Endothelial cell of umbilical vein (primary cell): Measurements from ENCODE around the gene JAKMIP3. TPM values are rescaled to one million over a fixed set of nuclear protein-coding genes. Genes with fewer than 3 reads are reported as not detected.

Experiments used
- Bru-seq: library from RNA; stranded (reverse); fragments of 400-500 nt; gene quantifications from one replicate; lab custom pipeline; 2021; lab: Mats Ljungman, UMichigan
- BruChase-seq, 2 experiments: library from RNA; stranded (reverse); fragments of 400-500 nt; gene quantifications; one replicate each; lab custom pipeline; 2021; lab: Mats Ljungman, UMichigan
- BruUV-seq: library from RNA; stranded (reverse); fragments of 400-500 nt; replicated peaks from 2 replicates; lab custom pipeline; 2021; lab: Mats Ljungman, UMichigan
- CTCF ChIA-PET: fragments of 300-600, 350-600 bp; sonication (Branson Sonifier 250); formaldehyde crosslinking; loops from one replicate; lab custom pipeline; 2021; ENCODE audit warnings: antibody characterized with exemption, inconsistent platforms; lab: Charles Lee
- POLR2A ChIA-PET: fragments of 300-600, 350-600 bp; sonication (Branson Sonifier 250); formaldehyde crosslinking; loops from one replicate; lab custom pipeline; 2021; ENCODE audit warnings: antibody characterized with exemption, inconsistent platforms; lab: Charles Lee
- DNase-seq: peaks from one replicate; pipeline ENCODE4 v3.0.0-alpha.2; 2011; ENCODE audit warnings: low read depth, low spot score
- FAIRE-seq: peaks from 2 replicates; lab custom pipeline; 2011; peaks lifted over from hg19 to GRCh38; lab: Jason Lieb, UNC
- H2AFZ ChIP-seq: 2 replicates; pipeline ENCODE4 v1.6.0; 2012; ENCODE audit warnings: low read depth, low read length, control low read depth, inconsistent platforms
- H3K27ac ChIP-seq: 2 replicates; pipeline ENCODE4 v1.5.1; 2011; ENCODE audit warnings: low read depth, mild to moderate bottlenecking, control low read depth, low read length, moderate library complexity; ENCODE audit not compliant: insufficient read depth
- H3K27me3 ChIP-seq, 2 experiments: 2 replicates each; pipeline versions ENCODE4 v1.6.0 to v1.6.1; 2011; ENCODE audit warnings: low read length in 2 of 2, mixed read lengths in 1 of 2; ENCODE audit not compliant: control insufficient read depth in 2 of 2, insufficient read depth in 2 of 2
- H3K36me3 ChIP-seq, 2 experiments: 2 replicates in 1 of 2; 3 replicates in 1 of 2; pipeline ENCODE4 v1.5.1; 2011; ENCODE audit warnings: low read length in 2 of 2, mild to moderate bottlenecking in 1 of 2, moderate library complexity in 1 of 2; ENCODE audit not compliant: control insufficient read depth in 2 of 2, insufficient read depth in 2 of 2; ENCODE audit errors: extremely low read depth in 1 of 2
- H3K4me1 ChIP-seq: 3 replicates; pipeline ENCODE4 v1.5.1; 2011; ENCODE audit warnings: mild to moderate bottlenecking, low read length; ENCODE audit not compliant: control insufficient read depth, insufficient read depth; ENCODE audit errors: extremely low read depth
- H3K4me2 ChIP-seq: 2 replicates; pipeline ENCODE4 v1.6.1; 2011; ENCODE audit warnings: low read length, control low read depth, mixed read lengths; ENCODE audit not compliant: insufficient read depth
- H3K4me3 ChIP-seq, 3 experiments: fragments of 200-600 bp in 1 of 3; sonication (generic), shearing (Covaris generic) in 1 of 3; replicated peaks in 1 of 3; 2 replicates each; pipeline ENCODE4 v1.5.1; 2011 to 2016; ENCODE audit warnings: control low read depth in 3 of 3, low read length in 3 of 3, mild to moderate bottlenecking in 2 of 3, inconsistent platforms in 1 of 3, low read depth in 1 of 3, moderate library complexity in 1 of 3; ENCODE audit not compliant: insufficient read depth in 1 of 3
- H3K79me2 ChIP-seq: 2 replicates; pipeline ENCODE4 v1.6.0; 2012; ENCODE audit warnings: low read length, inconsistent platforms; ENCODE audit not compliant: control insufficient read depth, insufficient read depth
- H3K9ac ChIP-seq: replicated peaks from 2 replicates; pipeline ENCODE3; 2011; ENCODE audit warnings: low read length, control low read depth; ENCODE audit not compliant: insufficient read depth; ENCODE audit errors: extremely low read depth
- H3K9me1 ChIP-seq: replicated peaks from 3 replicates; pipeline ENCODE4 v1.6.0; 2011; ENCODE audit warnings: mild to moderate bottlenecking, low read length; ENCODE audit not compliant: control insufficient read depth, insufficient read depth; ENCODE audit errors: extremely low read depth
- H3K9me3 ChIP-seq: replicated peaks from 2 replicates; pipeline ENCODE4 v1.5.1; 2012; ENCODE audit warnings: low read length, inconsistent platforms; ENCODE audit not compliant: control insufficient read depth, insufficient read depth
- H4K20me1 ChIP-seq: replicated peaks from 2 replicates; pipeline ENCODE3; 2011; ENCODE audit warnings: mild to moderate bottlenecking, low read length; ENCODE audit not compliant: control insufficient read depth, insufficient read depth; ENCODE audit errors: extremely low read depth
- FOS ChIP-seq: IDR thresholded peaks from 2 replicates; pipeline ENCODE4 v1.6.1; 2011; ENCODE audit warnings: mild to moderate bottlenecking, low read length, moderate library complexity, borderline replicate concordance; ENCODE audit not compliant: insufficient read depth
- GATA2 ChIP-seq: IDR thresholded peaks from 2 replicates; pipeline ENCODE4 v1.7.0; 2011; ENCODE audit warnings: low read depth, mild to moderate bottlenecking, moderate library complexity, mixed read lengths, low read length; ENCODE audit not compliant: insufficient read length, insufficient read depth
- JUN ChIP-seq: IDR thresholded peaks from 2 replicates; pipeline ENCODE4 v1.6.1; 2011; ENCODE audit warnings: borderline replicate concordance, low read depth; ENCODE audit not compliant: insufficient read length, insufficient read depth
- MYC ChIP-seq: IDR thresholded peaks from one replicate; pipeline ENCODE4 v1.6.1; 2011; ENCODE audit warnings: mild to moderate bottlenecking, low read depth, low read length
- POLR2A ChIP-seq: IDR thresholded peaks from 2 replicates; pipeline ENCODE4 v1.6.1; 2012; ENCODE audit warnings: low read depth, mild to moderate bottlenecking, control low read depth, low read length
- POLR2AphosphoS5 ChIP-seq: IDR thresholded peaks from 2 replicates; pipeline ENCODE4 v1.6.1; 2012; ENCODE audit warnings: low read depth, mild to moderate bottlenecking, control low read depth, low read length, moderate library complexity; ENCODE audit not compliant: insufficient read depth
- dilution Hi-C: fragments of 300-500 bp; cut with MboI; formaldehyde crosslinking; loops from one replicate; pipeline ENCODE4 v1.15.0; 2019; ENCODE audit warnings: low sequenced_read_pairs; ENCODE audit not compliant: extremely low pct_ligation_motif_present
- intact Hi-C: fragments of 100-400 bp; cut with micrococcal nuclease; formaldehyde crosslinking; loops from one replicate; pipeline ENCODE4 v1.10.0; 2022
- long read RNA-seq: library from polyadenylated mRNA; stranded (forward); transcript quantifications from one replicate; pipeline ENCODE4 v2.0.0, GENCODE V29; 2021
- polyA minus RNA-seq, 3 experiments: library from RNA; depleted of rRNA, polyadenylated mRNA; stranded (reverse); fragments of >200 nt; gene quantifications; 1 replicate in 1 of 3; 2 replicates in 2 of 3; pipeline ENCODE4 v1.2.3, GENCODE V29; 2011
- polyA plus RNA-seq, 4 experiments: library from polyadenylated mRNA; depleted of rRNA in 3 of 4; stranded (reverse) in 3 of 4; unstranded in 1 of 4; fragments of >200 nt; gene quantifications; 2 replicates each; pipeline versions ENCODE4 v1.2.1 to v1.2.3, GENCODE V29; 2011 to 2012; ENCODE audit warnings: missing spikeins in 1 of 4
- total RNA-seq: library from RNA; stranded (reverse); gene quantifications from 2 replicates; pipeline ENCODE4 v1.2.3, GENCODE V29; 2021
- TF ChIP-seq, protein P1 (sequence below): IDR thresholded peaks from 2 replicates; pipeline ENCODE4 v1.6.1; 2011; ENCODE audit not compliant: insufficient read depth, insufficient read length
- TF ChIP-seq, protein P2 (sequence below), 2 donors: IDR thresholded peaks; 1 replicate in 1 of 2; 2 replicates in 1 of 2; pipeline ENCODE4 v1.5.1; 2011; ENCODE audit warnings: low read length in 2 of 2, mild to moderate bottlenecking in 2 of 2, moderate library complexity in 2 of 2, control low read depth in 1 of 2, inconsistent platforms in 1 of 2, low read depth in 1 of 2; ENCODE audit not compliant: insufficient read depth in 1 of 2; ENCODE audit errors: extremely low read depth in 1 of 2

The JAKMIP3 gene
- 0.07 TPM in 1 of 2 replicates, not detected in the other for total RNA-seq
- 0.01 and 0.02 TPM in 2 replicates for polyA plus RNA-seq
- 0.01 TPM in 2 replicates for polyA plus RNA-seq (2011; cell fraction: cytosol; rRNA removed)
- polyA plus RNA-seq (2011; cell fraction: nucleus; rRNA removed), result 0.09 and 0.11 TPM in 2 replicates
- polyA plus RNA-seq (2012), result 0.03 TPM in 1 of 2 replicates, not detected in the other
- not detected in 2 replicates for polyA minus RNA-seq
- not detected for polyA minus RNA-seq (2011; cell fraction: cytosol; rRNA and poly(A)+ RNA removed)
- polyA minus RNA-seq (2011; cell fraction: nucleus; rRNA and poly(A)+ RNA removed), result 0.10 TPM in 1 of 2 replicates, not detected in the other
- percentile 3 among the genes with signal in this experiment for Bru-seq, nascent RNA
- BruChase-seq, experiment 1, labeled RNA remaining after a 6-hour chase, result percentile 9 among the genes with signal in this experiment
- percentile 9 among the genes with signal in this experiment for BruChase-seq, experiment 2, labeled RNA remaining after a 2-hour chase
- long read RNA-seq, result 0 reads

DNA sequence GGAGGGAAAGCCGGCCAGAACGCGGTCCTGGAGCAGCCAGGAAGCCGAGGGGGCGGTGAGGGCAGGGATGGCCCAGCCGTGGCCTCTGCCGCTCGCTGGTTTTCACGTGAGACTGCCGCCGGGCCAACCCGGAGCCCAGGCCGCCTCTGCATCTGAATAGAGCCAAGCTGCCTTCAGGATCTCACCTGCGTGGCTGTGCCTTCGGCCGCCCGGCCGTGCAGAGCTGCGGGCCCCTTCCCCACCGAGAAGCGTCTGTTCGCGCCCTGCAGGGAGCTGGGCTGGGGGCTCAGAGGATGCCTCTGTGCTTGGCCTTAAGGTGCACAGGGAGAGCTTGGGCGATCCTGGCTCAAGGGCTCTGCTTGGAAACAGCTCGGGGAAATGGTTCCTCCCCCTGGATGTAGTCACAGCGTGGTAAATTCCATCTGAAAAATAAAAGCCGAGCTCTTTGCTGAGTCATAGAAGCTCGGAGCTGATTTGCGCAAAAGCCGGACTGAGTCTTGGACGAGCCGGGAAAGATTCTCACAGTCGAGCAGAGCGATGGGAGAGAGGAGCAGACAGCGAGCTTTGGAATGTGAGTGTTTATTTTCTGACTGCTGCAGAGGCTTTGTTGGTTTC is at the start of gene JAKMIP3:
TSS of gene JAKMIP3 (plus strand) at position 456 of the 615 bp plus-strand sequence. CDS start 38,863 bp downstream, outside the sequence.
- H3K27me3 ChIP-seq, result no peaks in the 10 kb centered on the region
- H3K9me3 ChIP-seq, result no peaks in the 10 kb centered on the region
- no peak for TF ChIP-seq POLR2A
- TF ChIP-seq JUN, result no peak
- TF ChIP-seq POLR2AphosphoS5, result no peak
- TF ChIP-seq, protein P1, sequence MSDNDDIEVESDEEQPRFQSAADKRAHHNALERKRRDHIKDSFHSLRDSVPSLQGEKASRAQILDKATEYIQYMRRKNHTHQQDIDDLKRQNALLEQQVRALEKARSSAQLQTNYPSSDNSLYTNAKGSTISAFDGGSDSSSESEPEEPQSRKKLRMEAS, result no peak
- no peak for TF ChIP-seq FOS
- no peak for TF ChIP-seq GATA2
- TF ChIP-seq, protein P2, sequence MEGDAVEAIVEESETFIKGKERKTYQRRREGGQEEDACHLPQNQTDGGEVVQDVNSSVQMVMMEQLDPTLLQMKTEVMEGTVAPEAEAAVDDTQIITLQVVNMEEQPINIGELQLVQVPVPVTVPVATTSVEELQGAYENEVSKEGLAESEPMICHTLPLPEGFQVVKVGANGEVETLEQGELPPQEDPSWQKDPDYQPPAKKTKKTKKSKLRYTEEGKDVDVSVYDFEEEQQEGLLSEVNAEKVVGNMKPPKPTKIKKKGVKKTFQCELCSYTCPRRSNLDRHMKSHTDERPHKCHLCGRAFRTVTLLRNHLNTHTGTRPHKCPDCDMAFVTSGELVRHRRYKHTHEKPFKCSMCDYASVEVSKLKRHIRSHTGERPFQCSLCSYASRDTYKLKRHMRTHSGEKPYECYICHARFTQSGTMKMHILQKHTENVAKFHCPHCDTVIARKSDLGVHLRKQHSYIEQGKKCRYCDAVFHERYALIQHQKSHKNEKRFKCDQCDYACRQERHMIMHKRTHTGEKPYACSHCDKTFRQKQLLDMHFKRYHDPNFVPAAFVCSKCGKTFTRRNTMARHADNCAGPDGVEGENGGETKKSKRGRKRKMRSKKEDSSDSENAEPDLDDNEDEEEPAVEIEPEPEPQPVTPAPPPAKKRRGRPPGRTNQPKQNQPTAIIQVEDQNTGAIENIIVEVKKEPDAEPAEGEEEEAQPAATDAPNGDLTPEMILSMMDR (IDR thresholded peaks at IDR 0.05; ENCODE audit: extremely low read depth in 1 of 2, insufficient read depth in 1 of 2, low read depth in 1 of 2, low read length in 2 of 2), result no peak
- TF ChIP-seq MYC, result no peak
- H3K4me2 ChIP-seq, result peak within 1 kb of the TSS; percentile 53
- H3K9me1 ChIP-seq, result no peaks in the 10 kb centered on the region
- H3K27ac ChIP-seq, result no peak within 1 kb of the TSS
- FAIRE-seq, result no peak
- no peaks in the 10 kb centered on the region for H4K20me1 ChIP-seq
- intact Hi-C loops (no loop called here), dilution Hi-C loops (no loop called here)
- peak; percentile 23 for DNase-seq
- no peaks in the 10 kb centered on the region for H3K36me3 ChIP-seq
- no peaks in the 10 kb centered on the region for H3K4me1 ChIP-seq
- no TSS peak for BruUV-seq
- CTCF ChIA-PET, result no interaction called here
- H3K9ac ChIP-seq, result no peak within 1 kb of the TSS
- H3K79me2 ChIP-seq, result no peaks in the 10 kb centered on the region
- no peak within 1 kb of the TSS for H3K4me3 ChIP-seq
- POLR2A ChIA-PET, result no interaction called here
- peak within 1 kb of the TSS; percentile 24 for H2AFZ ChIP-seq
